Heart left ventricle (tissue), 16 donors: ENCODE measurements around the gene POU5F2. TPM values are rescaled to one million over a fixed set of nuclear protein-coding genes. Genes with fewer than 3 reads are reported as not detected.

Experiments
- ATAC-seq, 4 donors: fragments of 200-7000 bp; cut with Tn5 transposase; one replicate each; pipeline ENCODE4 v1.9.1; 2020 to 2022; ENCODE audit warnings: moderate library complexity in 4 of 4, mild to moderate bottlenecking in 3 of 4, moderate number of reproducible peaks in 1 of 4
- DNase-seq, 5 donors: peaks; one replicate each; pipeline ENCODE4 v3.0.0-alpha.2; 2020
- H3K27ac ChIP-seq, 12 donors: fragments of 200-600 bp; sonication (generic) in 4 of 12; one replicate each; pipeline versions ENCODE4 v1.5.0 to v1.8.0; 2016 to 2022; ENCODE audit warnings: mild to moderate bottlenecking in 2 of 12
- H3K27me3 ChIP-seq, 9 donors: fragments of 200-600 bp; sonication (generic) in 2 of 9; one replicate each; pipeline versions ENCODE4 v1.5.1 to v1.8.0; 2016 to 2022; ENCODE audit warnings: mild to moderate bottlenecking in 3 of 9
- H3K36me3 ChIP-seq, 9 donors: fragments of 200-600 bp; sonication (generic) in 2 of 9; one replicate each; pipeline versions ENCODE4 v1.5.0 to v1.8.0; 2018 to 2022; ENCODE audit warnings: mild to moderate bottlenecking in 2 of 9
- H3K4me1 ChIP-seq, 12 donors: fragments of 200-600 bp; sonication (generic) in 4 of 12; one replicate each; pipeline versions ENCODE4 v1.5.0 to v1.8.0; 2016 to 2022; ENCODE audit warnings: mild to moderate bottlenecking in 3 of 12
- H3K4me3 ChIP-seq, 12 donors: fragments of 200-600 bp; sonication (generic) in 4 of 12; one replicate each; pipeline versions ENCODE4 v1.5.0 to v1.8.0; 2017 to 2022; ENCODE audit warnings: mild to moderate bottlenecking in 9 of 12, moderate library complexity in 4 of 12
- H3K9me3 ChIP-seq, 12 donors: fragments of 200-600 bp; sonication (generic) in 4 of 12; one replicate each; pipeline versions ENCODE4 v1.5.0 to v1.8.0; 2016 to 2022; ENCODE audit warnings: mild to moderate bottlenecking in 1 of 12
- CTCF ChIP-seq, 12 donors: fragments of 200-600 bp; sonication (generic) in 4 of 12; IDR thresholded peaks; one replicate each; pipeline versions ENCODE4 v1.5.0 to v1.8.0; 2018 to 2022; ENCODE audit warnings: antibody characterized with exemption in 12 of 12, mild to moderate bottlenecking in 5 of 12
- POLR2A ChIP-seq, 2 donors: fragments of 450-650 bp; IDR thresholded peaks; one replicate each; pipeline ENCODE4 v1.6.1; 2017; ENCODE audit warnings: antibody characterized with exemption in 2 of 2, mild to moderate bottlenecking in 2 of 2, moderate library complexity in 2 of 2
- WGBS, 4 donors: extraction: QIAGEN DNeasy Blood & Tissue Kit in 2 of 4; methylation state at CpG; one replicate each; pipeline versions ENCODE4 v1.1.5 to v1.1.7; 2013 to 2018; 5-methylcytosine and 5-hydroxymethylcytosine counted together
- intact Hi-C, 10 donors: fragments of 100-400 bp; cut with DNase I; formaldehyde crosslinking; loops; one replicate each; pipeline versions ENCODE4 v1.11.1 to v1.14.2; 2022
- polyA plus RNA-seq, 2 donors: library from polyadenylated mRNA; stranded (reverse); fragments of 200-250 nt; gene quantifications; one replicate each; pipeline ENCODE4 v1.2.3, GENCODE V29; 2013
- total RNA-seq, 9 donors: library from RNA; depleted of rRNA in 2 of 9; stranded (reverse); fragments of >200 nt in 2 of 9; fragmentation: NEBNext Ultra II Directional in 3 of 9; extraction: Animal tissue kit (Norgen Biotek cat#: 25700) in 3 of 9; gene quantifications; one replicate each; pipeline versions ENCODE4 v1.1.0 to v1.2.4, GENCODE V29; 2016 to 2023
- donor health status: ischemic (EF 13 %, LVEDD 7.1; RV severe dilation, severe dysfunction).
- donor health status: healthy with polysubstance abuse.
- donor health status: DM: no; HTN: yes; CAD: no.
- donor health status: DM: no; HTN: no; CAD: no.
- donor health status: ischemic (EF 25% LVEDD 6.9; RV normal size, moderate dysfunction).
- donor health status: ischemic (EF 25% LVEDD 5.7; RV mildly dilated, moderate dysfunction).
- donor health status: healthy.
- donor health status: DM: yes; HTN: yes; CAD: no.
- donor health status: ischemic (EF 35%, LVEDD 5.7; RV mildly dilated, moderate dysfunction).
- donor health status: nonischemic (EF 11% LVEDD 7.7; RV severe dilation, severe dysfunction).
- donor health status: DM: yes; HTN: yes; CAD: no.
- donor health status: PGD.
- donor health status: ischemic (EF 29% LVEDD 5.4; RV normal size, mild dysfunction).
- donor health status: nonischemic (EF 23%, LVEDD 6.1; RV moderate dilation, normal function).

Gene POU5F2
- total and polyA plus RNA-seq, 11 donors, result 0.03 to 0.88 (median 0.25) TPM

- no peaks in the 10 kb centered on the region for H3K36me3 ChIP-seq
- 95 to 100% (median 99%) methylated on average over 1 of the region's 1 CpG for WGBS, 4 donors
- H3K27me3 ChIP-seq, result no peaks in the 10 kb centered on the region
- no peak for DNase-seq
- intact Hi-C loops, result no loop called here
- H3K9me3 ChIP-seq, result no peaks in the 10 kb centered on the region
- no peak overlapping the region for H3K27ac ChIP-seq
- peaks cover 0 to 4% (median 0%) of the 10 kb centered on the region in 12 donors for H3K4me1 ChIP-seq
- no peak for TF ChIP-seq POLR2A (IDR thresholded peaks at IDR 0.05)
- no peak for TF ChIP-seq CTCF (IDR thresholded peaks at IDR 0.05)
- no peak overlapping the region for H3K4me3 ChIP-seq
- no peak for ATAC-seq
Observed at GRCh38 chr5:93724791-93725190, 16.6 kb downstream of the POU5F2 start.

- no peak for DNase-seq
- 87 to 93% (median 92%) methylated on average over 4 of the region's 4 CpGs for WGBS, 4 donors
- H3K9me3 ChIP-seq, result no peaks in the 10 kb centered on the region
- H3K4me1 ChIP-seq, result peaks cover 0 to 4% (median 0%) of the 10 kb centered on the region in 12 donors
- no peak for ATAC-seq
- TF ChIP-seq CTCF (IDR thresholded peaks at IDR 0.05) (no peak), POLR2A (IDR thresholded peaks at IDR 0.05) (no peak)
- H3K27ac ChIP-seq, result no peak overlapping the region
- intact Hi-C loops, result no loop called here
- H3K27me3 ChIP-seq, result no peaks in the 10 kb centered on the region
- H3K4me3 ChIP-seq, result no peak overlapping the region
- no peaks in the 10 kb centered on the region for H3K36me3 ChIP-seq
Observed at GRCh38 chr5:93723681-93724080, 17.7 kb downstream of the POU5F2 start.

- DNase-seq, result no peak
- H3K9me3 ChIP-seq, result no peaks in the 10 kb centered on the region
- no peaks in the 10 kb centered on the region for H3K36me3 ChIP-seq
- intact Hi-C loops, result no loop called here
- H3K27me3 ChIP-seq, result no peaks in the 10 kb centered on the region
- peaks cover 0 to 4% (median 0%) of the 10 kb centered on the region in 12 donors for H3K4me1 ChIP-seq
- ATAC-seq, result no peak
- H3K4me3 ChIP-seq, result no peak overlapping the region
- TF ChIP-seq CTCF (IDR thresholded peaks at IDR 0.05) (no peak), POLR2A (IDR thresholded peaks at IDR 0.05) (no peak)
- H3K27ac ChIP-seq, result no peak overlapping the region
Observed at GRCh38 chr5:93723005-93723404, 18.4 kb downstream of the POU5F2 start.

- 69 to 76% (median 72%) methylated on average over 3 of the region's 3 CpGs for WGBS, 4 donors
- H3K27me3 ChIP-seq, result no peaks in the 10 kb centered on the region
- TF ChIP-seq CTCF (IDR thresholded peaks at IDR 0.05), result no peak
- no peak for TF ChIP-seq POLR2A (IDR thresholded peaks at IDR 0.05)
- H3K4me1 ChIP-seq, result peaks cover 0 to 4% (median 0%) of the 10 kb centered on the region in 12 donors
- DNase-seq (no peak), ATAC-seq (no peak)
- H3K27ac ChIP-seq, result no peak overlapping the region
- intact Hi-C loops, result no loop called here
- no peaks in the 10 kb centered on the region for H3K9me3 ChIP-seq
- no peak overlapping the region for H3K4me3 ChIP-seq
- no peaks in the 10 kb centered on the region for H3K36me3 ChIP-seq
Observed at GRCh38 chr5:93722588-93722987, 18.8 kb downstream of the POU5F2 start.
